Cerebellar nuclear complex (tissue), 1 donor: ENCODE results near the gene SYT4.
"Not testable (repeated sequence)": the region's sequence is repeated elsewhere in the genome, so short reads cannot be mapped to it uniquely, and the experiment has no call there.

Source experiments
- DNase-seq, 2 experiments: peaks; one replicate each; lab custom pipeline; 2025; lab: John Stamatoyannopoulos, UW

Gene SYT4, protein sequence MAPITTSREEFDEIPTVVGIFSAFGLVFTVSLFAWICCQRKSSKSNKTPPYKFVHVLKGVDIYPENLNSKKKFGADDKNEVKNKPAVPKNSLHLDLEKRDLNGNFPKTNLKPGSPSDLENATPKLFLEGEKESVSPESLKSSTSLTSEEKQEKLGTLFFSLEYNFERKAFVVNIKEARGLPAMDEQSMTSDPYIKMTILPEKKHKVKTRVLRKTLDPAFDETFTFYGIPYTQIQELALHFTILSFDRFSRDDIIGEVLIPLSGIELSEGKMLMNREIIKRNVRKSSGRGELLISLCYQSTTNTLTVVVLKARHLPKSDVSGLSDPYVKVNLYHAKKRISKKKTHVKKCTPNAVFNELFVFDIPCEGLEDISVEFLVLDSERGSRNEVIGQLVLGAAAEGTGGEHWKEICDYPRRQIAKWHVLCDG

DNA sequence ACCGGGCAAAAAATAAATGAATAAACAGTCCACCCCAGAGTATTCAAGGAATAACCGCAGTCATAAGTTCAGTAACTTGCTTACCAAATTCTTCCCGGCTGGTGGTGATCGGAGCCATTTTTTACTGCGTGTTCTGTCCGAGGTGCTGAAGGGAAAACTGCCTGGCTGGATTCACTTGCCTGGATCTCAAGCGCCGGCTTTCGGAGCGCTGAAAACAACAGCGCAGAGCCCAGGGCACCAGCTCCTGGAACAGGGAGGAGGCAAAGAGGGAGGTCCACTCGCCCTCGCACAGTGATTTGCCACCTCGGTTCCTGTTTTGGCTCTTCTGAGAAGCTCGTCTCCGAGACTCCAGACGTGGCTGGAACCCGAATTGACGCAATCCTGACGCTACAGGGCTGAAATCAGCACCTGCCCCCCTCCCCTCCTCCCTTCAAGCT lies at the start of gene SYT4:
Gene SYT4, minus strand, starts transcription at position 327 of the 437 bp plus-strand sequence. Its CDS starts 209 bp downstream, at position 118.
- peak; percentile 88 to 97 for DNase-seq

DNA sequence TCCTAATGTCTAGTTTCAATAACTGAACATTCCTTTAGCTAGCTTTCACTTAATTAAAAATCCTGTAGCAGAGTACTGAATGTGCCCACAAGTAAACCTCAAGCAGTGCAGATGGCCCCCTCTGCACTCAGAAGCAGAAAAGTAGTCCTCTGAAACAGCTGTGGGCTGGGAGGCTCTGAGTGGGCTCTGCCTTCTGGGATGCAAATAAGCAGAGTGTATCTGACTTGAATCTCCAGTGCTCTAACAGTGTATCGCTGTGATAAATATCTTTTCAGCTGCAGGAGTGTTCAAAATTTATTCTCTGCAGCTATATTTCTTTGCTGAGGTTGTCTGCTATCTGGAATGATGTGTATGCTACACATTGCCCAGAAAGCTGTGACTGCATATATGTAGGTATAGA lies 44.8 kb upstream of the SYT4 start:
- no peak for DNase-seq

DNA sequence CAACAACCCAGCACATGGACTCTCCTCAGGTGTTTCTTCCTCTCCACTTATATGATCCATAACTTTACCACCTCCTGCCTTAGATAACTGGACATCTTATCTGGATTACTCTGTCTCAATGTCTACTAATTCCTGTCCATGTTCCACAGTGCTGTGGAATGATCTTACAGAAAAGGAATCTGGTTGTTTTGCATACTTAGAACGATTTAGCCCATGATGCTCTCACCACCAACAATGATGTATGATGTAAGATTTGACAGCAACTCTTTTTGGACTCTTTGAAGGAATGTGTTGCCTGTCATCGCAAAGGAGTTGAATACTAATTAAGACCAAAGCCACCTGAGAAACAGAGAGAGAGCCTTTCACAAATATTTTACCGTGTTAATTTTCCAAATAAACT lies 37.7 kb upstream of the SYT4 start:
- DNase-seq = no peak

DNA sequence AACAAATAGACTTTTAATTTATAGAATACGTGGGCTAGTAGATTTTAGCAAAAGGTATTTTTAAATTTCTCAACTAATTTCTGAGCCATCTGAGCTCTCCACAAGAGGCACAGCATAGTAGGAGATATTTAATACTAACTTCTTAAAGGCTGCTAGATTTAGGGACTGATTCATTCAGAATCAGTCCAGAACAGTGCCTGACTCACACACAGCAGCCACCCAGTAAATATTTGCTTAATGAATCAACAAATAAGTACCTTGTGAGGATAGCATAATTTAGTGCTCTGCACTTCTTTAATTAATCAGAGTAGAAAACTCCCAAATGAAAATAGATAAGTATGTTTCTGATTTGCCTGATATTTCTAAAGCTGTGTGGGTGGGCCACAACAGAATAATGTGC lies 35.6 kb upstream of the SYT4 start:
- DNase-seq = no peak

DNA sequence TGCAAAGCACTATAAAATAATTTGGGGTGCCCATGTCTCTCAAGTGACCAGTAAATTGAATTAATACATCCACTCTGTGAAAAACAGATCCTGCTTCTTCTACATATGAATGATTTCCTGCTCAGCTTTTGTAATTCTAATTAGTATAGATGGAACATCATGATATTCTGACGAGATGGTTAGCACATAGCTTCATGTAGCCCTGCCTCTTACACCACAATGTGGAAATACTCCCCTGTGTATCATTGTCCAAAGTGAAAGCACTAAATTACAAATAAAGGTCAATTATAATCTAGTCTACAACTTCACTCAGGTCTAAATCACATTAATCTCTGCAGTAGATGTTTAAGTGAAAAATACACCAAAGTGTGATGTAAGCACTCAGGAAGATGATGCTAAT lies 32.9 kb upstream of the SYT4 start:
- no peak for DNase-seq

DNA sequence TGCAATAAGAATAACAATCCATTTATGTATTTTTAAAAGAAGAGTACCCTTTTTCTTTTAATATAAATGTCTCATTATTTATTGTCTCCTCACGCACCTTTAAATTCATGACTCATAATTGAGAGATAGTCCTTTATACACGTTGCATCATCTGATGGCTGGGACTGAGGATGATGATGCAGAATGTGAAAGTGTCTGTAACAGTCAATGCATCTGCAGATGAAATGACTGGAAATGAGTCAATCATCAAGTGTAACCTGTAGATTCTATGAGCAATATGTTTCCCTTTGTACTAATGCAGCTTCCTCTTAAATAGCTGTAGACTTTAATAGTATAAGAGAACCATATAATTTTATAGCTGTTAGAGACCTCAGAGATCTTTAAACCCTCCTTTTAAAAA lies 26.1 kb upstream of the SYT4 start:
- no peak for DNase-seq

DNA sequence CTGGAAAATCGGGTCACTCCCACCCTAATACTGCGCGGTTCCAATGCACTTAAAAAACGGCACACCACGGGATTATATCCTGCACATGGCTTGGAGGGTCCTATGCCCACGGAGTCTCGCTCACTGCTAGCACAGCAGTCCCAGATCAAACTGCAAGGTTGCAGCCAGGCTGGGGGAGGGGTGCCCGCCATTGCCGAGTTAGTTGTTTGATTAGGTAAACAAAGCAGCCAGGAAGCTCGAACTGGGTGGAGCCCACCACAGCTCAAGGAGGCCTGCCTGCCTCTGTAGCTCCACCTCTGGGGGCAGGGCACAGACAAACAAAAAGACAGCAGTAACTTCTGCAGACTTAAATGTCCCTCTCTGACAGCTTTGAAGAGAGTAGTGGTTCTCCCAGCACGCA lies 8.9 kb upstream of the SYT4 start:
- not testable (repeated sequence) for DNase-seq

DNA sequence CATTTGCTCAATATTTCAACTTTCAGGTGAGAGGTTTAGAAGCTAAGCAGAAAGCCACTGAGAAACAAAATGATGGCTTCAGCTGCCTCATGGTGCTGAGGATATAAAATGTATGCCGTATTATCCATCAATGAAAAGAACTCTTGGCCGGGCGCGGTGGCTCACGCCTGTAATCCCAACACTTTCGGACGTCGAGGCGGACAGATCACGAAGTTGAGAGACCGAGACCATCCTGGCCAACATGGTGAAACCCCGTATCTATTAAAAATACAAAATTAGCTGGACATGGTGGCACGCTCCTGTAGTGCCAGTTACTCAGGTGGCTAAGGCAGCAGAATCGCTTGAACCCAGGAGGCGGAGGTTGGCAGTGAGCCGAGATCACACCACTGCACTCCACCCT lies 6.0 kb upstream of the SYT4 start:
- DNase-seq = no peak

DNA sequence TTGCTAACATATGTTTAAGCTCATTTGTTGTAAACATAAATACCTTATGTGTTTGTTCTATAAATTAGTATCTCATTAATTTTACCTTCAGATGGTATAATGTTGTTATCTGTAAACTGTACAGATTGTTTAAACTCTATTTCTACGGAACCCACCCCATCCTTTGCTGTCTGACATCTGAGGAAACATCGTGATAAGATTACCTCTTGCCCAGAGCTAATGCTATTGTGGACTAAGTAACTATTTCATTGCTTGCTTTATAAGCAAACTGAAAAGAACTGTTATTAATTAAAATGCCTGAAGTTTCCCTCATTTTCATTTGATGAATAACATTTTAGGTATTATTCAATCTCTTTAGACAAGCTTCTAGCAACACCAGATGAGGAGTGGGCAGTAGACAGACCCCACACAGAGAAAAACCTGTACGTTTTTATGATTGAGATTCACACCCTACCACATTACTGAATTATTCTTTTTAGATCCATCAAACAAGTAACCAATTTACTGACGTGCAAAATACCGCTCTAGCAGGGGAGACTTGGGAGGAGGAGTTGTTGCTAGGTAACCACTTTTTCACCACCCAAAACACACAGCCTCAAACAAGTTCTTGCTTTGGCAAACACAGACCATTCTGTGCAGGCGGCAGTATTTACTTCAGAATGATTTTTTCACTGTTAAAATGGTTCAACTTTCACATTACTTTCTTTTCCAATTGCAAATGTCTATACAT lies 1.9 kb upstream of the SYT4 start:
- DNase-seq = peak; percentile 88 to 95

DNA sequence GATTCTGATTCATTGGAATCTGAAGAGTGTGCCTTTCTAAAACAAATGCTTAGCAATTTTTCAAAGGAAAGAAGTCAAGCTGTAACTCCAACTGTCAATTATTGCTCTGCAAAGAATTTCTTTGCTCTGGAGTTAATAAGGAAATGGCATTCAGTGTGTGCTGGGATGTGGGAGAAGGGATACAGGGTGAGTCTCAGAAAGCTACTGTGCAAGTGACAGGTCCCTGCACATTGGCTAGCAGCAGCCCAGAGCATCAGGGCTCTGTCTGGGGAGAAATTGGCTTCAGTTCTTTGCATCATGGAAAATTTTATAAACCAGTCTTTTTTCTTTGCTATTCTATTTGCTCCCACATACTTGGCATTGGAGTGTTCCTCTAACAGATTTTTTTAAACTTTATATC lies 1.1 kb upstream of the SYT4 start:
- peak in 1 of 2 experiments; percentile 81 for DNase-seq

DNA sequence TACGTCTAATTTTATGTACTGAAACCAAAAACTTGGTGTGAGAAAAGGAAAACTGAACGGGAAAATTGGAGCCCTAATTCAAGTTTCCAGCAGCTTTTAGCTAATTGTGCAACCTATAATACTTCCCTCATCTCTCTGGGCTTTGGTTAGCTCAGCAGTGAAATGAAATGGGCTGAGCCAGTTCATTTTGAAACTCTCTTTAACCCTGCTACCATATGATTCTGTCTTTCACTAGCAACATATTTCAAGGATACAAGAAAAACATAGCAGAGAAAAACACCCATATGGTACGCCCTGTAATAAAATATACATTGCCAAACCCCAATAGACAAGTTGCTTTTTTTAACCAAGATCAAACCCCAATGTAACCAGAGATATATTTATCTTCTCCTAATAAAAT lies 799 bp downstream of the SYT4 start:
- DNase-seq = no peak

DNA sequence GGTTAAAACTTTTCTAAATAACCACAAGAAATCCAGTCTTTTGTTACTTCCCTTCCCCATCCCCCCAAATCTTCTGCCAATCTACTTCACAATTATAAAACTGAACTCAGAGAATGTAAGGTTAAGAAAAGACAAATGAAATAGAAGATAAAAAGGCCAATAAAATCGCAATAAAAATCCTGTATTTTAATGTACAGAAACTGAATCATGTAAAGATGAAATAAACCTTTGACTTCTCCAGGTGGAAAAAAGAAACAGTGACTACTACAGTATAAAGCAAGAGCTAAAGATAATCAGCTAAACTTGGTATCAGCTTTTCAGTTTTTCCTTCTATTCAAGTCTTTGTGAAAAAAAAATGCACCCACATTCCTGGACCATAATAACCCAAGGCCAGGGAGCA lies 1.7 kb downstream of the SYT4 start:
- no peak for DNase-seq

DNA sequence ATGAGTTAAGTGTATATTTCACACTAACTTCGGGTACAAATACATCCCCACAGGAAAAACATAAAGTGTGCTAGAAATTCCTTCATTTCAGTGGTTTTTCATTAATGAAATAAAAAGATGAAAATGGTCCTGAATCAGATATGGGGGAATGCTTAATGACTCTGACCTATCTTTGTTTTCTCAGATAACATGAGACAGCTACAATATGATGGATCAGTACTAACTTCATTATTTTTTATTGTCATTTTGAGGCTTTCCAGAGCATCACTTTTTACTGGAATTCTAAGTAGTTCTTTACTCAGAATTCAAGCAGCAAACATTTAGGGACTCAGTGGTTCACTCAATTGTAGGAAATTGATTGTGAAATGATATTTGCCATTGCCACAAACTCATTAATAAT lies 2.8 kb downstream of the SYT4 start:
- DNase-seq = no peak

DNA sequence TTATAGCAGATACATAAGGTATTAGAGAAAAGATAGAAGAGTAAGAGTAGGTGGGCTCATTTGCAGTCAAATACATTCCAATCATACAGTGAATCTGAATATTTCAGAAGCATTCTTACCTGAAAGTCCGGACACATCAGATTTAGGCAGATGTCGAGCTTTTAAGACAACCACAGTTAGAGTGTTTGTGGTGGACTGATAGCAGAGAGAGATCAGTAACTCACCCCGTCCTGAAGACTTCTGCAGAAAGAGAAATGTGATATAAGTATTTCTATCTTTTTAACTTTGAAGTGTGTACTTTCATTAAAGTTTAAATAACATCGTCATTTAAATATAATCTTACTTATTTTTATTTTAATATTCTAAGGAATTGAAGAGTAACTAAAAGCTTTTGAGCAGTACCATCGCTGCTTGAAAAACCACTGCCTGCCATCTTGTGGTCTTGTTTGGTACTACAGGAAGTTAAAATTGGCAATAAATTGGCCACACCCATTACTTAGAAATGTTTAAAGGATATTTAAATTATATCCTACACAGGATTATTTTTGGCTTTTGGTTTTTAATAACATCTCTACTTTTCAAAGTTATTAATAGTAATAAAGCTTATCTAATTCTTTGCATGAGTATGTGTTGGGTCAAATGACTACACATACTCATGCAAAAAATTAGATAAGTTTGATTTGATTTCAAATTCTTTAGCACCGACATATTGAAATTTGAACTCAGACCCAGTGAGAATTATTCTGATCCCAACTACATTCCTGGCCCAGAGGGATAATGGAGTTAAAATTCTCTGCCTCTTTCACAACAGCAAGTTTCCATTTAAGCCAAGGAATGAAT lies 5.5 kb downstream of the SYT4 start:
- no peak for DNase-seq

DNA sequence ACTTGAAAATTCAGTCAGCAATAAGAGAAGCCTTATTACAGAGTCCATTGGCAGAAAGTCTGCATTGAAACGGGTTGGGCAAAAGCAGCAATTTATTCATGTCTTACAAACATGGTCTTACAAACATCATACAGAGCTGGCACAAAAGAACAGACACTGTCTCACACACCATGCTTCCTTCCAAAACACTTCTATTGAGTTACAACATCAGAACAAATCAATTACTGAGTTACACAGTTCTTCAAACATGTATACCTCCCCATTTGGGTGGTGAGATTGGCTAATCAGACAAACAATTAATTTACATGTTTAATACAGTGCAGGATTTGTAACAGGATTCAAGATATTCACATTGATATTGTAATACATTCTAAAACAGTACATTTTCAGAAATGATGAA lies 9.5 kb downstream of the SYT4 start:
- no peak for DNase-seq

DNA sequence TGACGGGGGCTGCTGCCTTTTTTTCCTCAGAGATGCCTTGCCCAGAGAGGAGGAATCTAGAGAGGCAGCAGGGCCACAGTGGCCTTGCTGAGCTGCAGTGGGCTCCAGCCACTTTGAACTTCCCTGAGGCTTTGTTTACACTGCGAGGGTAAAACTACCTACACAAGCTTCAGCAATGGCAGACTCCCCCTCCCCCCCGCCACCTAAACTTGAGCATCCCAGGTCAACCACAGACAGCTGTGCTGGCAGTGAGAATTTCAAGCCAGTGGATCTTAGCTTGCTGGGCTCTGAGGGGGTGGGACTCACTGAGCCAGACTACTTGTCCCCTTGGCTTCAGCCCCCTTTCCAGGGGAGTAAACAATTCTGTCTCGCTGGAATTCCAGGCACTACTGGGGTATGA lies 11.8 kb downstream of the SYT4 start:
- DNase-seq = no peak

DNA sequence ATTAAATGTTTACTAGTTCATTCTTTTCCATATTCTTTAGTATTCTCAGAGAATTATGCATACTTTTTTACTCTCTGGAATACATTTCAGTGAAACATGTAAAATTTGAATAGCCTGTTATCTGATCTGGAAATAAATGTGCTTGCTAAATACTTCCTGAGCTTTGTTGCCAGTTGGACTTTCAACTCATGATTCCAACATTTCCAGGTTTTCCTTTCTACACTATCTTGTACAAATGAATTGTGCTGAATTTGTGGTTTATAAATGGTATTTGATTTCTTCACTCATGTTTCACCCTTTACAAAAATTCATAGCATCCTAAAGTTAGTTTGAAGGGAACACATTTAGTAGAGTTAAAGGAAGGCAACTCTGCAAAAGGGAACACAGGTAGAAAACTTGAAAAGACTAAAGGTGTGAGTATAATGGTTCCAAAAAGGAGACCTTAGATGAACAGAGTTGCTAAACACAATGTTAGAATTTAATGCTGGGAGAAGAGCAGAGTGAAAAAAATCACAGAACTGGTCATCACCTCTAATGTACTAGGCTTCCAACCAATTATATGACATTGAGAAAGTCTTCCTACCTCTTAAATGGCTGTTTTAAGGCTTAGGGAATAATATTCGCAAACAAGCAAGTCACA lies 28.6 kb downstream of the SYT4 start:
- DNase-seq = no peak

DNA sequence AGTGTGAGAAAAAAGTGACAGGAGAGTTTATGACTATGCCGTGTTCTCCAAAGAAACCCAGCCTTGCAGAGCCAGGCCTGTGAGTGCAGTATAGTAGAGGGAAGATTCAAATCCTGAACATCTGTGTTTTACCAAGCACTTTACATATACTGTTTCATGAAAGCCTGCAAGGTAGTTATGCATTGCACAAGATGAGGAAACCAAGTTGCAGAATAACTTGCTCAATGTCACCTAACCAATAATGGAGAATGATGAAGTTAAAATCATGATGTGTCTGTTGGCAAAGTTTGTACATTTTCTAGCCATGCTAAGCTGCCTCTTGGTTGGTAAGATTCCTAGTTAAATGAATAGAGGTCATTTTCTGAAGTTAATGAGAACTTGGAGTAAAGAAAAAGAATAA lies 29.3 kb downstream of the SYT4 start:
- DNase-seq = no peak

DNA sequence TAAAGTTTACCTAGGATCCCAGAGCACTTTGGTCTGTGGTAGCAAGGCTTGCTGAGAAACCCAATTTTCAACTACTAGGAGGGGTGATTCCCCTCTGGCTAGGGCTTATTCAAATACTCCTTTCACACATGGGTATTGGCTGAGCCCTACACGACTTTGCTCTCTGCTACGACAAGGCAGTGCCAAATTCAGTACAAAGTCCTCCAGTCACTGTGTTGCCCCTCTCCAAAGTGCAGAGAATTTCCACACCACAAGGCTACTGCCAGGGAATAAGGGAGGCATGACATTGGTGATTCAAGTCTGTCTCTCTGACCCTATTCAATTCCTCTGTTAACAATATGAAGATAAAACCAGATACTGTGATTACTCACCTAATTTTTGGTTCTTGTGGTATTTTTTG lies 38.9 kb downstream of the SYT4 start:
- DNase-seq = no peak

DNA sequence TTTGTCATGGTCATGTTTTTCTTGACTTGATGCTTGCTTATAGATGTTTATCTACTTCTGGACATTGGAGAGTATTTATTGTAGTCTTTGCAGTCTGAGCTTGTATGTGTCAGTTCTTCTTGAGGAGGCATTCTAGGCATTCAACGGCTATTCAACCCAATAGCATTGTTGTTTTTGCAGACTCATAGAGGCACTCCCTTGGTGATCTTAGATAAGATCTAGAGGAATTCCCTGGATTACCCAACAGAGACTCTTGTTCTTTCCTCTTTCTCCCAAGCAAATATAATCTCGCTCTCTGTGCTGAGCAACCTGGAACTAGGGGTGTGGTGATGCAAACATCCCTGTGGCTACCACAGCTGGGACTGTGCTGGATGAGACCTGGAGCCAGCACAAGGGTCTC lies 40.4 kb downstream of the SYT4 start:
- no peak for DNase-seq

DNA sequence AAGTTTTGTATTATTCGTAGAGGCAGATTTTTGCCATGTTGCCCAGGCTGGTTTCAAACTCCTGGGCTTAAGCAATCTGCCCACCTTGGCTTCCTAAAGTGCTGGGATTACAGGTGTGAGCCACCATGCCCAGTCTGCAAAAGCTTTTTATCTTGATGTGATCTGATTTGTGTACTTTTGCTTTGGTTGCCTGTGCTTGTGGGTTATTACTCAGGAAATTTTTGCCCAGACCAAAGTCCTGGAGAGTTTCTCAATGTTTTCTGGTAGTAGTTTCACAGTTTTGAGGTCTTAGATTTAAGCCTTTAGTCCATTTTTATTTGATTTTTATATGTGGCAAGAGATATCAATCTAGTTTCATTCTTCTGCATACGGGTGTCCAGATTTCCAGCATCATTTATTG lies 42.4 kb downstream of the SYT4 start:
- no peak for DNase-seq

DNA sequence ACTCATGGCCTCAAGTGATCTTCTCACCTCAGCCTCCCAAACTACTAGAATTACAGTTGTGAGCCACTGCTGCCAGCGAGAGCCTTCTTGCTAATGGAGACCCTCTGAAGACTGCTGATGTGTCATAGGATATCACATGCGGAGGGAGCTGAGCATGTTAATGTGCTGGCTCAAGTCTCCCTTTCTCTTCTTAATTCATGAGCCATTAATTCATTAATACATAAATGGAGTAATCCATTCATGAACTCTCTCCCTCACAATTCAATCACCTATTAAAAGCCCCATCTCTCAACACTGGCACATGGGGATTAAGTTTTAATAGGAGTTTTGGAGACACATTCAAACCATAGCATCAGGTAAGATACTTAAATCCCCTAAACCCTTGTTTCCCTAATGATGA lies 54.8 kb downstream of the SYT4 start:
- no peak for DNase-seq
